ENCODE results near the gene RAP1GDS1.

RAP1GDS1 gene, protein sequence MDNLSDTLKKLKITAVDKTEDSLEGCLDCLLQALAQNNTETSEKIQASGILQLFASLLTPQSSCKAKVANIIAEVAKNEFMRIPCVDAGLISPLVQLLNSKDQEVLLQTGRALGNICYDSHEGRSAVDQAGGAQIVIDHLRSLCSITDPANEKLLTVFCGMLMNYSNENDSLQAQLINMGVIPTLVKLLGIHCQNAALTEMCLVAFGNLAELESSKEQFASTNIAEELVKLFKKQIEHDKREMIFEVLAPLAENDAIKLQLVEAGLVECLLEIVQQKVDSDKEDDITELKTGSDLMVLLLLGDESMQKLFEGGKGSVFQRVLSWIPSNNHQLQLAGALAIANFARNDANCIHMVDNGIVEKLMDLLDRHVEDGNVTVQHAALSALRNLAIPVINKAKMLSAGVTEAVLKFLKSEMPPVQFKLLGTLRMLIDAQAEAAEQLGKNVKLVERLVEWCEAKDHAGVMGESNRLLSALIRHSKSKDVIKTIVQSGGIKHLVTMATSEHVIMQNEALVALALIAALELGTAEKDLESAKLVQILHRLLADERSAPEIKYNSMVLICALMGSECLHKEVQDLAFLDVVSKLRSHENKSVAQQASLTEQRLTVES

DNA sequence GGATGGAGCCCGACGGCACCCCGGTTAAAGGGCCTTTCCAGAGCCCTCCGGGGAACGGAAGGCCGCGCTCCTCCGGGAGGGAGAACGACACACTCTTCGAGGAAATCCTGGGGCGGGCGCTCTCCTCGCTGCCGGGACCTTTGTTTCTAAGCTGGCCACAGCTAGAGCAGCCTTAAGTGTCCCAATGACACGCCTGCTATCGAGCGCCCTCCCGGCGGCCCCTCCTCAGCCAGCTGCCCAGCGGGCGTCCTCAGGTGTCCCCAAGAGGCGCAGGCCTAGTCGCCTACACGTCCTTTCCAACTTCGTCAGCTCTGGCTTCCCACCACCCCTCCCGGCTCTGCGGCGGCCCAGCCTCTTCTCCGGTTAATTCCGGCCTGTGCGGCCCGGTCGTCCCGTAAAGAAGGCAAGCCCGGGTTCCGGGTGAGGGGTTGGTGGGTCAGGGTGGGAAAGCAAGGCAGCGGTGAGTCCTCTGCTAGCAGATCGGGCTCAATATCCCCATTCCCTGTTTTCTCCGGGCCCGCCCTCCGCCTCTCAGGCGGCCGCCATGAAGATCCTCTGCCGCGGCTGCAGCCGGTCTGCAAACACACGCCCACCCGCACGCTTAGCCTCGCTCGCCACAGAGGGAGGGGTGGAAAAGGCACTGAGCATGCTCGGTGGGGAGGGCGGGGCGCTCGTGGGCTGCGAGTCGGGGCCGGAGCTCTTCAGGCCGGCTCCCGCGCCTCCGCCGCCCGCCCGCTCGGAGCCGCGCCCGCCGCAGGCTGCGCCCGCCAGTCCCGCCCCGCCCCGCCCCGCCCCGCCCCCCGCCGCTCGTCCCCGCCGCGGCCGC, at the start of gene RAP1GDS1:
TSS of gene RAP1GDS1 (plus strand) at position 806 of the 826 bp plus-strand sequence. CDS start 182 bp downstream, outside the sequence.
- peak; percentile 91 for DNase-seq

DNA sequence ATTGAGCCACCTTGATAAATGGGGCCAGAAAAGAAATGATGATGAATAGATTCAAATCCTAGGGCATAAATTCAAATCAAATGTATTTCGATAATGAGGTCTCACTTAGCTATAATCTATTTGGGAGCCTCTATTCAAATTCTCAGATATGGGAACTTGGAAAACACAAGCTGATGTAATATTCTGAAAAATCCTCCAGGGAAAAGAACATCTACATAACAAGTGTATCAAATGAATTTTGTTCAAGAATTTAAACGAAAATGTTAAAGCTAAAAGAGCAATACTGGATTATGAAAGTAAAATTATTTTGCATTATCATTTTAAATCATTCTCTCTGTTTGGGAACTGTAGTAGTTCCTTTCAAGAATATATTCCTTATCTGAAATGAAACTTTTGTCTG, 38.9 kb upstream of the RAP1GDS1 start:
- no peak for DNase-seq

- DNase-seq, result no peak
Observed at GRCh38 chr4:98226396-98226795, 34.8 kb upstream of the RAP1GDS1 start.

- DNase-seq, result no peak
Observed at GRCh38 chr4:98230961-98231360, 30.2 kb upstream of the RAP1GDS1 start.

- DNase-seq, result peak; percentile 2
Observed at GRCh38 chr4:98232202-98232601, 29.0 kb upstream of the RAP1GDS1 start.

DNA sequence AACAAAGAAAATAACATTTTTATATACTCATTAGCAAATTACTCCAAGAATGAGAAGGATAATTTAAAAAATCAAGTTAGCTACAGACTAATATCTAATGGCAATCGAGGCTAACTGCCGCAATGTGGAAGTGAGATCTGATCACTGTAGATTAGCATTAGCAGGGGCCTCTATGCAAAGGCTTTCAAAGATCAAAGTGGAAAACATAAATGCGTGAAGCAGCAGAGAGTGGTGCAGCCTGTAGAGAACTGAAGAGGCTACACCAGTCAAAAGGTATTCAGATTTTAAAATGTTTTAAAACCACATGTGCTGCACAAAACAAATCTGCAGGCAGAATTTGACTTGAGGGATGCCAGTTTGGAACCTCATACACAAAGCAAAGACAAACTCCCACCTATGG, 24.0 kb upstream of the RAP1GDS1 start:
- no peak for DNase-seq

GRCh38 chr4:98242063-98242462, 19.1 kb upstream of the RAP1GDS1 start:
- no peak for DNase-seq

DNA sequence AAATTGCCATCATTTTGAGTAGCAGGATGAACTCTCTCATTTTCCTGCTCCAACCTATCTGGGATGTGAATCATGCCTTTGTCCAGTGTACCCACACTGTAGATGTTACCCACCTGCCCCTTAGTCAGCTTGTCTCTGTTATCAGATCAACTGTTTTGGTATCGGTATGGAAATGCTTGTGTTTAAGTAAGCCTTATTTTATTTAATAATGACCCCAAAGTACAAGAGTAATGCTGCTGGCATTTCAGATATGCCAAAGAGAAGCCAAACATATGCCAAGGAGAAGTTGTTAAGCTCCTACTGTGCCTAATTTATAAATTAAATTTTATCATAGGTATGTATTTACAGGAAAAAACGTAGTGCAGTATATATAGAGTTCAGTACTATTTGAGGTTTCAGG, 18.6 kb upstream of the RAP1GDS1 start:
- no peak for DNase-seq

DNA sequence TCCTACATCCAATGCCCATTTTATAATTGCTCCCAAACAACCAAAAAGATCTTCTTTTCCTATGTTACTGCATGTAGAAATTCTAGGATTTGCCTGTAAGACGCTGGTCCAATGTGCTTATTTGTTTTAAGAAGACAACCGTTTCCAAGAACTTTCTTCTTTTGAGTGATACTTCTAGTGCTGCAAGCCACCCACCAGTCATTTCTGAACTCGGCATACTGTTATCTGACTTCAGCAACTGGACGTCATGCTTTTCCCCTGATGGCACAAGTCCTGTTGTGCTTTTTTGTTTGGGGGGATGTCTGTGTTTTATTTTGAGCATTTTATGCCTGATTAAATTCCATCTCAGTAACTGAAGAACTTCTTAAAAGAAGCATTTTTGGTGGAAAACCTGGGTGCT, 16.0 kb upstream of the RAP1GDS1 start:
- no peak for DNase-seq

GRCh38 chr4:98248934-98249333, 12.2 kb upstream of the RAP1GDS1 start:
- no peak for DNase-seq

- no peak for DNase-seq
Observed at GRCh38 chr4:98249831-98250230, 11.4 kb upstream of the RAP1GDS1 start.

GRCh38 chr4:98253499-98253898, 7.7 kb upstream of the RAP1GDS1 start:
- DNase-seq, result no peak

- DNase-seq, result no peak
Observed at GRCh38 chr4:98260047-98260578, 1.1 kb upstream of the RAP1GDS1 start.

DNA sequence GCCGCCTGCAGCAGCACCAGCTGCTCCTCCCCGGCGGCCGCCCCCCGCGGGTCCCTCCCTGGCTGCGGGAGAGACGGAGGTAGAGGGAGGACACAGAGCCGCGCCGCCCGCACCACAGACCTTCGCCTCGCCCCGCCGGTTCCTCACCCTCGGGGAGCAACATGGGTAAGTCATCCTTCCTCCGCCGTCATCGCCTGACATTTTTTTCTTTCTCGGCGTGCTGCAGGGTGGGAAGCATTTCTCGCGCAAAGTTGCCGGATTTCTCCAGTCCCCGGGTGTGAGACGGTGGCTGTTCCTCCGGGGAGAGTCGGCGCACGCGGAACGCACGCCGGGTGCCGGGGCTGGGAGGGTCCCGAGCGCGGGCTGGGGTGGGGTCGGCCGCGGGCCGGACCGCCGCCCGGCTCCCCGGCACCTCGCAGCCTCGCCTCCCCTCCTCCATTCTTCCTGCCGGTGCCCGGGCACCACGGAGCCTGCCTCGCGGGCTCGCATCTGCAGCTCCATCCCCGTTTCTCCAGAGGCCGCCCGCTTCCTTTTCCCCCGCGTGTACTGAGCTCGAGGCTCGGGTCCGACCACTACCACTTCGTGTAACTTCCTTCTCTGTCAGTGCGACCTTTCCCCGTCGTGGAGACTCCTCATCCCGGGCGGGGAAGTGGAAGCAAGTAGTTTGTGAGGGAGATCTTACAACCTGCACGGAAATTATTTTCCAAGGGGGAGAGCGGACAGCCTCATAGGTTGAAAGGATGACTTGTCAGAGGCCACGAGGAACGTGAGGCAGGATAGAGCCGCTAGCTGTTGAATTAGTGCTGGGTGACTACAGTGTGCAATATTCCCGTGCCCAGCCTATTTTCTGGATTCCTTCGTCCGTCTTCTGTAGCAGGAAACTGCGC, 464 bp downstream of the RAP1GDS1 start:
- no peak for DNase-seq

DNA sequence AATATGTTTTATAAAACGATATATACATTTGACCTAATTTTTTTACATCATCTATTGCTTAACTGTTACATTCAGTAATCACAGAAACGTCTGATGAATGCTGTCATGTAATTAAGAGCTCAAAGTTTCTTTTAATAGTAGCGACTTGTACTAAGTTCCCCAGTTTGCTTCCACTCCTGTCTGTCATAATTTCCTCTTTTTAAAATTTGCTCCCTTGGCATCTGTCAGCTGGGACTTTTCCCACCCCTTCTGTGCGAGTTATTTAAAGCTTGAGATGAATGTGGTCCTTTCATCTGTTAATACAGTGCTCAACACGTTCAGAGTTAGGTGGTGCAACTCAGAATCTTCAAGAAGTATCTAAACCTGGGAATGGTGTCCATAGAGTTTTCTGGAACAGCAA, 1.2 kb downstream of the RAP1GDS1 start:
- peak; percentile 20 for DNase-seq

- DNase-seq, result no peak
Observed at GRCh38 chr4:98267498-98267897, 6.3 kb downstream of the RAP1GDS1 start.

DNA sequence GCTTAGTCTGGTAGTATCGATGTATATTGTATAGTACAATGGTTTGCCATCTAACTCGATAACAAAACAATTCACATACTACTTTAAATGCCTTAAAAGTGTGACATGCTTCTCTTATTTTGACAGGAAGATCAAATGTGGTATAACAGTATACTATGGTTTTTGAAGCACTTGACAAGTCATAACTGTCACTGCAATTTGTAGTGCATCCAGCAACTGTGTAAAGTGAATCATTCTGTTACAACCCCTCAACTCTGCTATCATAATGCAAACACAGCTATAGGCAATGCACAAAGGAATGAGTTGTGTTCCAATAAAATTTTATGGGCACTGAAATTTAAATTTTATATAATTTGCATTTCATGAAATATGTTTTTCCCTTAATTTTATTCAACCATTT, 14.0 kb downstream of the RAP1GDS1 start:
- no peak for DNase-seq

DNA sequence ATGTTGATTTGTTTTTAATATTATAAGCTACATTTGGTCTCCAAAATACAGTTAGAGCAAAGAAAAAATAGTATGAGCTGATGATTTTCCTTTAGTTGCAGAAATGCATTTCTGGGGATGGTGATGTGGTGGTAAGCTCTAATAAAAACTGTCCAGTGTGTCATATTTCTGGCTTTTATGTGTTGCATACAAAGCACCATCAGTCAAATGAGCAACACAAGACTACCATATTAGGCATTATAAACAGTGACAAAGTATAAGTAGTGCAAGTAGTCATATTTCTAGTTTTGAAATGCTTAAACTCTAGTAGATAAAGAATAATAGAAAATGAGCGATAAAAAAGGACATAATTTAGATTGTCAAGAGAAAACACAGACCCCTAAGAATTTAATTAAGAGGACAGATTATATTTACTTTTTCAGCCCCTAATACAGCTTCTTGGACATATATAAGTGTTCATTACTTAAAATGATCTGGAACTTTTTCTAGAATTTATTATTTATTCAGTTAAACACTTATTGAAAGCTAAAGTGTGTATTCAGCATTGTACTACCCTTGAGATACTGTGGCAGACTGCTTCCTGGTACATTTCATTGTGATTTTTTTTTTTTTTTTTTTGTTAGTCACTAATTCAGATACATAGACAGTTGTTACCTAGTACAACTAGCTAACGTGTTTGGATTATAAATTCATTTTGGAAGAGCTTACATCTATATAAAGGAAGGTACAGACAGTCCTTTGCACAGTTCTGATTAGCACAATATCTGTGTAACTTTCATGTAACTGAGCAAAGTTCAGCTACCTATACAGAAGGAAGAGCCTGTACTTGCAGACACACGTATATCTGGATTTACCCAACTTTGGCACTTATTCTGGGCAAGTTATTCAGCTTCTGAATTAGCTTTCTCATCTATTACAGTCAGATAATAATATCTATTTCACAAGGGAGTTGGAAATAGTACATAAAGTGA, 22.3 kb downstream of the RAP1GDS1 start:
- no peak for DNase-seq

- no peak for DNase-seq
Observed at GRCh38 chr4:98284640-98285046, 23.5 kb downstream of the RAP1GDS1 start.

DNA sequence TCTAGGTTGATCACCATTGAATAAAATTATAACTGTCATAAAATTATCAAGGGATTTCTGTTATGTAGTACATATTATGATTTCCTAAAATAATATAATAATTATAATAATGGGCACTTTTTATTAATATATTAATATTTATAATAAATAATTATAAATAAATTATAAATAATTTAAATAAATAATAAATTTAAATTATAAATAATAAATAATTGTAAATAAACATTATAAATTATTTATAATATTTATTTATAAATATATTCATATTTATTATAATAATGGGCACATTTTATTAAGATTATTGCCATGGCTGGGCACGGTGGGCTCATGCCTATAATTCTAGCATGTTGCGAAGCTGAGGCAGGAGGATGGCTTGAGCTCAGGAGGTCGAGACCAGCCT, 24.5 kb downstream of the RAP1GDS1 start:
- no peak for DNase-seq

DNA sequence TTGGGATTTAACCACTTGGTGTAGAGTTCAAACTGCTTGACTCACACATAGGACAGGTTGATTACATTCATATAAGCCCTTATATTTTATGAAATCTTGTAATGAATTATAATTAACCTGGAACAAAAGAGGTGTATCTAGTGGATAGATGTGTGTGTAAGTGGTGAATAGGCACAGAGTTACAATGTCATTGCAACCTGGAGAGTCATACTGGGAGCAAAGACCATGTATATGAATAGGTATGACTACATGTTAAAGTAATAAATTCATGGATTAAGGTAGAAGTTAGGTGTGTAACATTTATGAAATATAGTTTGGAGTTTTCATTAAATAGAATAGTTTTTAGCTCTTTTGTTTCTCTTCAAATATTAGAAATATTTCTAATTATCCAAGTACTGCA, 26.1 kb downstream of the RAP1GDS1 start:
- DNase-seq, result no peak
